Liver (tissue), 3 donors: Measurements from ENCODE around the gene AMBN.

Source experiments
- ATF3 ChIP-seq: IDR thresholded peaks from 2 replicates; pipeline ENCODE4 v1.6.1; 2016; ENCODE audit warnings: antibody characterized with exemption
- CTCF ChIP-seq: fragments of 150-350 bp; IDR thresholded peaks from 2 replicates; pipeline ENCODE4 v1.5.1; 2017; ENCODE audit warnings: improper control_type of control experiment, low read depth, low read length; ENCODE audit not compliant: missing input control
- FOXA1 ChIP-seq: IDR thresholded peaks from 2 replicates; pipeline ENCODE4 v1.6.1; 2016; ENCODE audit warnings: antibody characterized with exemption
- GABPA ChIP-seq, 2 donors: IDR thresholded peaks in 1 of 2; conservative IDR thresholded peaks in 1 of 2; 2 replicates each; pipeline ENCODE4 v1.6.1; 2016; ENCODE audit warnings: antibody characterized with exemption in 2 of 2, mild to moderate bottlenecking in 1 of 2, moderate library complexity in 1 of 2
- HNF4G ChIP-seq: IDR thresholded peaks from 2 replicates; pipeline ENCODE4 v1.6.1; 2016; ENCODE audit warnings: antibody characterized with exemption
- JUND ChIP-seq, 2 donors: IDR thresholded peaks; 2 replicates each; pipeline ENCODE4 v1.6.1; 2016; ENCODE audit warnings: antibody characterized with exemption in 2 of 2
- MAX ChIP-seq: IDR thresholded peaks from 2 replicates; pipeline ENCODE4 v1.6.1; 2016; ENCODE audit warnings: antibody characterized with exemption
- RAD21 ChIP-seq, 2 donors: IDR thresholded peaks; 2 replicates each; pipeline ENCODE4 v1.6.1; 2016; ENCODE audit warnings: antibody characterized with exemption in 2 of 2, mild to moderate bottlenecking in 2 of 2
- REST ChIP-seq: IDR thresholded peaks from 2 replicates; pipeline ENCODE4 v1.6.1; 2016; ENCODE audit warnings: antibody characterized with exemption, mild to moderate bottlenecking
- TAF1 ChIP-seq: conservative IDR thresholded peaks from 2 replicates; pipeline ENCODE4 v1.6.1; 2016; ENCODE audit warnings: antibody characterized with exemption, mild to moderate bottlenecking
- YY1 ChIP-seq: IDR thresholded peaks from 2 replicates; pipeline ENCODE4 v1.6.1; 2016; ENCODE audit warnings: antibody characterized with exemption, mild to moderate bottlenecking
- ZBTB33 ChIP-seq: IDR thresholded peaks from 2 replicates; pipeline ENCODE4 v1.6.1; 2016; ENCODE audit warnings: antibody characterized with exemption
- donor health status: healthy.
- donor health status: healthy.

GRCh38 chr4:70591955-70592582, at the start of gene AMBN:
- TF ChIP-seq CTCF (no peak), ZBTB33 (no peak), GABPA (IDR thresholded peaks at IDR 0.05 in 1 of 2, conservative IDR thresholded peaks at IDR 0.05 in 1 of 2) (no peak), REST (no peak), TAF1 (no peak), RAD21 (IDR thresholded peaks at IDR 0.05) (no peak), MAX (no peak), JUND (IDR thresholded peaks at IDR 0.05) (no peak), FOXA1 (no peak), YY1 (no peak), ATF3 (no peak), HNF4G (no peak)
